ENCODE results near the gene RIPK1.

DNA sequence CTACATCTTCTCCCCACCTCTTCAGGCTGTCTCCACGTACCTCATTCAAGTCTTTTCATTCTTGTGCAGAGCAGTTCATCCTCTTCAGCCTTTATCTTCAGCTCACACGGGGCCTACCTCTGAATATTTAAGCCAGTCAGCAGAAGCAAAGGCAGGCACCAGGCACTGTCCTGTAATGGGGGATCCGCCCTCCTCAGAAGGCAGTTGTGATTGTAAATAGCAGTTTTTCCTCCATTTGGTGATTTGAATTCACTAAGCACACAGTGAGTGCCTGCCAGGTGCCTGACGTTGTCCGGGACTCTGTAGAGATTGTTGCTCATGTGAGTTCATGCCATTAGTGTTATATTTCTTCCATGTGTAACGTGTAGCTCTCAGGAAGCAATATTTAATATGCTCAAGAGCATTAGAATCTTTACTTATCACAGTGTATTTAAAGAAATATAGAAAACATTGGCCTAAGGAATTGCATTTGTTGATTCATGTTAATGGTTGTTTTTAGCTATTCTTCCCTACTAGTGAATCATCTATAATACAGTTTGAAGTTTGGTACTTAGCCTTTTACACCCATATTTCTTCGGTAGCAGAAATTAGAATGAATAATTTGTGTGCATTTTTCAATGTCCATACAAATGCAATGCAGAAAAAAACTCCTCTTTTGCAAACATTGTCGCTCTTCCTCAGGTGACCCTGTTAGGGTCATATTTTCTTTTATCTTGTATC lies 68.2 kb downstream of the RIPK1 start:
- TF ChIP-seq, protein P1, sequence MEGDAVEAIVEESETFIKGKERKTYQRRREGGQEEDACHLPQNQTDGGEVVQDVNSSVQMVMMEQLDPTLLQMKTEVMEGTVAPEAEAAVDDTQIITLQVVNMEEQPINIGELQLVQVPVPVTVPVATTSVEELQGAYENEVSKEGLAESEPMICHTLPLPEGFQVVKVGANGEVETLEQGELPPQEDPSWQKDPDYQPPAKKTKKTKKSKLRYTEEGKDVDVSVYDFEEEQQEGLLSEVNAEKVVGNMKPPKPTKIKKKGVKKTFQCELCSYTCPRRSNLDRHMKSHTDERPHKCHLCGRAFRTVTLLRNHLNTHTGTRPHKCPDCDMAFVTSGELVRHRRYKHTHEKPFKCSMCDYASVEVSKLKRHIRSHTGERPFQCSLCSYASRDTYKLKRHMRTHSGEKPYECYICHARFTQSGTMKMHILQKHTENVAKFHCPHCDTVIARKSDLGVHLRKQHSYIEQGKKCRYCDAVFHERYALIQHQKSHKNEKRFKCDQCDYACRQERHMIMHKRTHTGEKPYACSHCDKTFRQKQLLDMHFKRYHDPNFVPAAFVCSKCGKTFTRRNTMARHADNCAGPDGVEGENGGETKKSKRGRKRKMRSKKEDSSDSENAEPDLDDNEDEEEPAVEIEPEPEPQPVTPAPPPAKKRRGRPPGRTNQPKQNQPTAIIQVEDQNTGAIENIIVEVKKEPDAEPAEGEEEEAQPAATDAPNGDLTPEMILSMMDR (IDR thresholded peaks at IDR 0.05; ENCODE audit: low read length), result no peak
- TF ChIP-seq EZH2 (IDR thresholded peaks at IDR 0.05; ENCODE audit: borderline replicate concordance, low read length), result no peak

All from OCI-LY1 (cell line).